ENCODE data around the gene TGFBR3. TPM values are rescaled to one million over a fixed set of nuclear protein-coding genes. Genes with fewer than 3 reads are reported as not detected.
A peak's percentile ranks its signal among the peaks of the same experiment; 100 is the strongest.

Gene TGFBR3
- total and polyA plus RNA-seq, 5 donors from 2014 or later = 15.8 to 47.5 (median 20.0) TPM

DNA sequence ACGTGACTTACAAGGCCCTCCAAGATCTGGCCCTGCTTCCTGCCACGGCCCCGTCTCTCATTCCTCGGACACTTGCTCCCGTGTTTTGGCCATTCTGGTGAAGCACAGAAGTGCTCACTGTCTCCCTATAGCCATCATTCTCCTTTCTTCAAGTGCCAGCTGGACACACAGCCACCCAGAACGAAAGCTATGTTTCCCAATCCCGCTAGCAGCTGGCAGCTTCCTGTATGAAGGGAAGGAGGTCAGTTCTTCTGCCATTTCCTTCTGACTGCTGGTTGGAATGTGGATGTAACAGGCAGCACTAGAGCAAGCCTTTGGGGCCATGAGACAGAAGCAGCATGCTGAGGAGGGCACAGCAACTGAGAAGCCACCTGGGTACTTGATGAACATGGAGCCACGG, 82.8 kb downstream of the TGFBR3 start:
- ATAC-seq (ENCODE audit: low read depth in 2 of 2) (no peak), DNase-seq (peak in 1 of 3 donors; percentile 9)
- peak overlapping the region; percentile 94 for H3K27ac ChIP-seq (ENCODE audit: insufficient read depth, low read length, poor library complexity, severe bottlenecking)
- H3K4me1 ChIP-seq (ENCODE audit: control insufficient read depth, insufficient read depth, low read length, poor library complexity, severe bottlenecking) = peaks cover 30% of the 10 kb centered on the region
- Mint-ChIP-seq H3K27ac (peak overlapping the region; percentile 96 to 99 (median 97)), H3K36me3 (no peaks in the 10 kb centered on the region), H3K27me3 (peaks cover 5% of the 10 kb centered on the region), H3K9me3 (peaks cover 0 to 2% (median 0%) of the 10 kb centered on the region in 7 donors), H3K4me1 (peaks cover 13 to 47% (median 32%) of the 10 kb centered on the region in 4 donors), H3K4me3 (peak overlapping the region in 2 of 4 donors; percentile 28 to 54)
- H3K4me3 ChIP-seq (ENCODE audit: low read depth, low read length) = peak overlapping the region; percentile 78
- no peaks in the 10 kb centered on the region for H3K9me3 ChIP-seq (ENCODE audit: control insufficient read depth in 2 of 2, low read length in 2 of 2)
- no peaks in the 10 kb centered on the region for H3K36me3 ChIP-seq (ENCODE audit: control insufficient read depth, insufficient read depth, low read length)
- no peaks in the 10 kb centered on the region for H3K27me3 ChIP-seq (ENCODE audit: control insufficient read depth, insufficient read depth, low read length)

DNA sequence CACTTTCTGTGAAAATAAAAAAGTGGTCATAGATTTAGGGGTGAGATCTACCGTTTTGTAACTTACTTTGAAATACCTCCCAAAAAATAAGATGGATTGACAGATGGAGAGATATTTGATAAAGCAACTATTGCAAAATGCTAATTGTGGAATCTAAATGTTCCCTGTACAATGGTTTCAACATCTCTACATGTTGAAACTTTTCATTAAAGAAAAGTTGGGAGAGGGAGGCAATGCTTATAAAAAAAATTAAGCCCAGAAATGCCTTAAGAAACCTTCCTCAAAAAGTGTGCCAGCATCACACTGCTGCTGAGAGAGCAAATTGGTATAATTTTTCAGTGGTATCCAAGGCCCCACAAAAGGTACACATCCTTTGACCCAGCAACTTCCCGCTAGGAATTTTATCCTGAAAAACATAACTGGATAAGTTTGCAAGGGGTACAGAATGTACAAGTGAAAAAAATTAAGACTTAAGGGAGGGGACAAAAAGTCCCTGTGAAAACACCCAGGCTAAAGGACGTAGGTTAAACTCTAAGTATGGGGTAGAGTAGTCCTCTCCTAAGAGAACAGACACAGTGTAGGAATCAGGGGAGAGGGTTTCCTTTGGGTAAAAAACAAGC, 84.3 kb downstream of the TGFBR3 start:
- peaks cover 30% of the 10 kb centered on the region for H3K4me1 ChIP-seq (ENCODE audit: control insufficient read depth, insufficient read depth, low read length, poor library complexity, severe bottlenecking)
- Mint-ChIP-seq H3K4me1 (peaks cover 13 to 45% (median 33%) of the 10 kb centered on the region in 4 donors), H3K27me3 (peaks cover 5% of the 10 kb centered on the region), H3K9me3 (peaks cover 0 to 2% (median 0%) of the 10 kb centered on the region in 7 donors), H3K36me3 (no peaks in the 10 kb centered on the region), H3K4me3 (no peak overlapping the region), H3K27ac (peak overlapping the region; percentile 76 to 99 (median 96))
- no peak overlapping the region for H3K27ac ChIP-seq (ENCODE audit: insufficient read depth, low read length, poor library complexity, severe bottlenecking)
- DNase-seq (no peak), ATAC-seq (ENCODE audit: low read depth in 2 of 2) (no peak)
- H3K4me3 ChIP-seq (ENCODE audit: low read depth, low read length) = no peak overlapping the region
- no peaks in the 10 kb centered on the region for H3K9me3 ChIP-seq (ENCODE audit: control insufficient read depth in 2 of 2, low read length in 2 of 2)
- peaks cover 2% of the 10 kb centered on the region for H3K36me3 ChIP-seq (ENCODE audit: control insufficient read depth, insufficient read depth, low read length)
- H3K27me3 ChIP-seq (ENCODE audit: control insufficient read depth, insufficient read depth, low read length) = no peaks in the 10 kb centered on the region

DNA sequence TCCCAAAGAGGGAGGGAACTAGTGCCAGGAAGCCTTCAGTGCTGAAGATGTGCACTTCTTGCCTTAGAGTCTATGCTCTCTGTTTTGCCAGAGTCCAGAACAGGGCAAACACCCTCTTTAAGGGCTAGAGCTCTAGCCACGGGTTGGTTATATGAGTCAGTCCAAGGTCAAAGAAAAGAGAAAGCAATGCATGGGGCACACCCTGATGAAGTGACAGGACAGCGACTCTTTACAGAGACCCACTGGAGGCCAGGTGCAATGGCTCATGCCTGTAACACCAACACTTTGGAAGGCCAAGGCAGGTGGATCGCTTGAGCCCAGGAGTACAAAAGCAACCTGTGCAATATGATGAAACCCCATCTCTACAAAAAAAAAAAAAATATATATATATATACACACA, 86.1 kb downstream of the TGFBR3 start:
- peaks cover 0 to 2% (median 0%) of the 10 kb centered on the region in 7 donors for H3K9me3 Mint-ChIP-seq

DNA sequence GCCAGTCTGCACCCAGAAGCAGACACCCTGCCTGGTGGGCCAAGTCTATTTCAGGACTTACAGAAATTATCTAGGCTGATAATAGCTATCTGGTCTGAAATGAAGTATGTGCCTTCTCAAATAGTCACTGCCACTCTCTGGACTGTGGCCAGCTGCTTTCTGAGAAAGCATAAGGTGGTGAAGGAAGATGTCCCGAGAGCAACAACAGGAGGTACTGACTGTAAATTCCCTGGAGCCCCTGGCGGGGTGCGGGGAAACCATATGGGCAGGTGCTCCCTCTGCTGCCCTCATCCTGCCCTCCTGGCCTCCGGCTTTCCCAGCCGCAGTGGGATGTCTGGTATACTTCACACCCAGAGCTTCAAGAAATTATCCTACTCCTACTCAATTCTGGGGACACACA, 86.8 kb downstream of the TGFBR3 start:
- Mint-ChIP-seq H3K4me3 (no peak overlapping the region), H3K36me3 (peaks cover 19% of the 10 kb centered on the region), H3K4me1 (peaks cover 6 to 23% (median 22%) of the 10 kb centered on the region in 4 donors), H3K27me3 (peaks cover under 1% of the 10 kb centered on the region), H3K9me3 (peaks cover 0 to 2% (median 0%) of the 10 kb centered on the region in 7 donors), H3K27ac (peak overlapping the region in 1 of 3 donors; percentile 32)
- Histone ChIP-seq H3K9me3 (ENCODE audit: control insufficient read depth in 2 of 2, low read length in 2 of 2) (no peaks in the 10 kb centered on the region), H3K36me3 (ENCODE audit: control insufficient read depth, insufficient read depth, low read length) (peaks cover 6% of the 10 kb centered on the region), H3K27ac (ENCODE audit: insufficient read depth, low read length, poor library complexity, severe bottlenecking) (no peak overlapping the region), H3K4me1 (ENCODE audit: control insufficient read depth, insufficient read depth, low read length, poor library complexity, severe bottlenecking) (peaks cover 15% of the 10 kb centered on the region), H3K27me3 (ENCODE audit: control insufficient read depth, insufficient read depth, low read length) (no peaks in the 10 kb centered on the region), H3K4me3 (ENCODE audit: low read depth, low read length) (no peak overlapping the region)
- ATAC-seq (ENCODE audit: low read depth in 2 of 2) = no peak
- no peak for DNase-seq

More for the DNA sequence above, 86.1 kb downstream of the TGFBR3 start:
- Histone ChIP-seq H3K9me3 (ENCODE audit: control insufficient read depth in 2 of 2, low read length in 2 of 2) (no peaks in the 10 kb centered on the region), H3K27me3 (ENCODE audit: control insufficient read depth, insufficient read depth, low read length) (no peaks in the 10 kb centered on the region), H3K4me1 (ENCODE audit: control insufficient read depth, insufficient read depth, low read length, poor library complexity, severe bottlenecking) (peaks cover 23% of the 10 kb centered on the region), H3K4me3 (ENCODE audit: low read depth, low read length) (no peak overlapping the region), H3K36me3 (ENCODE audit: control insufficient read depth, insufficient read depth, low read length) (peaks cover 6% of the 10 kb centered on the region), H3K27ac (ENCODE audit: insufficient read depth, low read length, poor library complexity, severe bottlenecking) (no peak overlapping the region)
- no peak overlapping the region for H3K4me3 Mint-ChIP-seq
- ATAC-seq (ENCODE audit: low read depth in 2 of 2) (no peak), DNase-seq (no peak)
- peaks cover 5% of the 10 kb centered on the region for H3K27me3 Mint-ChIP-seq
- peaks cover 12 to 30% (median 28%) of the 10 kb centered on the region in 4 donors for H3K4me1 Mint-ChIP-seq
- no peak overlapping the region for H3K27ac Mint-ChIP-seq
- peaks cover 13% of the 10 kb centered on the region for H3K36me3 Mint-ChIP-seq

DNA sequence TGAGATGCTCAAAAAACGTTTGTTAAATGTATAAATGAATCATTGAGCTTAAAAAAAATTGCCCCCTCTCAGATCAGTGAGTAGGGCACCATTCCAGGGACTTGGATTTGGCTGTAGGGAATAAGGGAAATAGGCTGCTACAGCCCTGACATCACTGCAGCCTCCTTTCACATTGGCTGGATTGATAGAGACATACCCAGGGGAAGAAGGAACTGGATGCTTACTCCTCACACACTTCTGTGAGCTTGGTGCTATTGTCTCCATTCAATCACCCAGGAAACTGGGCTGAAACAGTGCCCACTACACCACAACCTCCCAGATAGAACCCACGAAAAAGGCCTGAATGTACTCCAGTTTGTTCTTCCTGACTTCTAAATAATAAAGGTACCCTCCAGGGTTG, 87.2 kb downstream of the TGFBR3 start:
- ATAC-seq (ENCODE audit: low read depth in 2 of 2) (no peak), DNase-seq (no peak)
- Mint-ChIP-seq H3K9me3 (peaks cover 0 to 2% (median 0%) of the 10 kb centered on the region in 7 donors), H3K4me1 (peaks cover 4 to 19% (median 18%) of the 10 kb centered on the region in 4 donors), H3K4me3 (no peak overlapping the region), H3K36me3 (peaks cover 19% of the 10 kb centered on the region), H3K27me3 (no peaks in the 10 kb centered on the region), H3K27ac (peak overlapping the region in 2 of 3 donors; percentile 32 to 43)
- no peak overlapping the region for H3K27ac ChIP-seq (ENCODE audit: insufficient read depth, low read length, poor library complexity, severe bottlenecking)
- H3K36me3 ChIP-seq (ENCODE audit: control insufficient read depth, insufficient read depth, low read length) = peaks cover 6% of the 10 kb centered on the region
- H3K9me3 ChIP-seq (ENCODE audit: control insufficient read depth in 2 of 2, low read length in 2 of 2) = no peaks in the 10 kb centered on the region
- H3K4me3 ChIP-seq (ENCODE audit: low read depth, low read length) = no peak overlapping the region
- no peaks in the 10 kb centered on the region for H3K27me3 ChIP-seq (ENCODE audit: control insufficient read depth, insufficient read depth, low read length)
- peaks cover 12% of the 10 kb centered on the region for H3K4me1 ChIP-seq (ENCODE audit: control insufficient read depth, insufficient read depth, low read length, poor library complexity, severe bottlenecking)

DNA sequence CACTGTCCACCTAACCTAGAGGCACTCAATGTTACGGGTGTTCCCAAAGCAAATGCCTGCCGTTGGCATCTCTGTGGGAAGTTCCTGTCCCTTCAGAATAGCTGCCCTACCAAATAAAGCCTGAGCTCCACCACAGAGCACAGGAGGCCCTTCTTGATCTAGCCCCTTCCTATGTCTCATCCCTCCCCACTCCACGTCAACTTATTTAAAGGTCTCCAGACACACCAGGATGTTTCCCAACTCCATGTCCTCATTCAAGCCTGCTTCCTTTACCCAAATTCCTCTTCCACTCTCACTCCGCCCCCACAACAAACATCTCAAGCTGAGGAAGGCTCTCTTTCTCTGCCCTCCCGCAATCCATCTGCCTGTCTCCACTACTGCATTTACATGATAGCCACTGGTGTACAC, 87.7 kb downstream of the TGFBR3 start:
- no peak for ATAC-seq (ENCODE audit: low read depth in 2 of 2)
- H3K27me3 ChIP-seq (ENCODE audit: control insufficient read depth, insufficient read depth, low read length) = no peaks in the 10 kb centered on the region
- Mint-ChIP-seq H3K4me1 (peaks cover 0 to 17% (median 13%) of the 10 kb centered on the region in 4 donors), H3K27ac (peak overlapping the region in 2 of 3 donors; percentile 32 to 70), H3K36me3 (peaks cover 19% of the 10 kb centered on the region), H3K9me3 (peaks cover 0 to 1% (median 0%) of the 10 kb centered on the region in 7 donors), H3K4me3 (no peak overlapping the region), H3K27me3 (no peaks in the 10 kb centered on the region)
- H3K9me3 ChIP-seq (ENCODE audit: control insufficient read depth in 2 of 2, low read length in 2 of 2) = no peaks in the 10 kb centered on the region
- DNase-seq = no peak
- H3K4me1 ChIP-seq (ENCODE audit: control insufficient read depth, insufficient read depth, low read length, poor library complexity, severe bottlenecking) = peaks cover 8% of the 10 kb centered on the region
- H3K27ac ChIP-seq (ENCODE audit: insufficient read depth, low read length, poor library complexity, severe bottlenecking) = no peak overlapping the region
- H3K36me3 ChIP-seq (ENCODE audit: control insufficient read depth, insufficient read depth, low read length) = peaks cover 6% of the 10 kb centered on the region
- no peak overlapping the region for H3K4me3 ChIP-seq (ENCODE audit: low read depth, low read length)

DNA sequence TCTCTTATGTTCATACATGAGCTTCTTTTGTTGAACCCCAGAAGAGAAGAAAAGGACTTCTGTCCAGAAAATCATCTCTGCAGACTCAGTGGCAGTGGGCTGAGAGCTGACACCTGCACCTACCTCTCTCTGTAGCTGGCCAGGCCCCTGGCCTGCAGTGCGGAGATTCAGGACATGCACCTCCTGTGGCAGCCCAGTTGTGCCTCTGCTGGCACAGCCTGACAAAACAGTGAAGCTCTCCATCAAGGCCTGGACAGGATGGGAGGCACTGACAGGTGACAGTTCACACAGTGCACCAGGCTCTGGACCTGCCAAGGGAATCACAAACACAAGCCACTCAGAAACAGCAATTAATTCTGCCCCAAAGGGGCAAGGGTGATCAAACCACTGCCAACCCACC, 88.8 kb downstream of the TGFBR3 start:
- H3K27ac Mint-ChIP-seq = no peak overlapping the region
- no peaks in the 10 kb centered on the region for H3K9me3 Mint-ChIP-seq
- peaks cover 6% of the 10 kb centered on the region for H3K36me3 ChIP-seq (ENCODE audit: control insufficient read depth, insufficient read depth, low read length)

DNA sequence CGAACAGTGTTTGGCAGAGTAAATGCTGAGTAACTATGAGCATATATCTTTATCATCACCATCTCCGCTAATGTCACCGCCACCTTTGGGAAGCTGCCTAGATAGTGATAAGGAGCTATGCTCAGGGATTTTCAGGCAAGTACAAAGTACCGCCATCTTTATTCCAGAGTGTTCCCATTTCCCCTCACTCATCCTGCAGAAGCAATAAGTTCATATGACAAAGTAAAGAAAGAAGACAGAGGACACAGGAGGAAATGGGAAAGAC, 89.6 kb downstream of the TGFBR3 start:
- no peak overlapping the region for H3K4me3 ChIP-seq (ENCODE audit: low read depth, low read length)
- ATAC-seq (ENCODE audit: low read depth in 2 of 2) (no peak), DNase-seq (no peak)
- H3K27me3 Mint-ChIP-seq = no peaks in the 10 kb centered on the region
- peaks cover 6% of the 10 kb centered on the region for H3K36me3 ChIP-seq (ENCODE audit: control insufficient read depth, insufficient read depth, low read length)
- no peaks in the 10 kb centered on the region for H3K9me3 ChIP-seq (ENCODE audit: control insufficient read depth in 2 of 2, low read length in 2 of 2)
- no peak overlapping the region for H3K27ac Mint-ChIP-seq
- no peak overlapping the region for H3K27ac ChIP-seq (ENCODE audit: insufficient read depth, low read length, poor library complexity, severe bottlenecking)
- peaks cover 19% of the 10 kb centered on the region for H3K36me3 Mint-ChIP-seq
- no peaks in the 10 kb centered on the region for H3K9me3 Mint-ChIP-seq
- H3K4me3 Mint-ChIP-seq = no peak overlapping the region
- H3K4me1 Mint-ChIP-seq = peaks cover 0 to 21% (median 10%) of the 10 kb centered on the region in 4 donors
- no peaks in the 10 kb centered on the region for H3K4me1 ChIP-seq (ENCODE audit: control insufficient read depth, insufficient read depth, low read length, poor library complexity, severe bottlenecking)
- H3K27me3 ChIP-seq (ENCODE audit: control insufficient read depth, insufficient read depth, low read length) = no peaks in the 10 kb centered on the region

More for the DNA sequence above, 88.8 kb downstream of the TGFBR3 start:
- peaks cover 19% of the 10 kb centered on the region for H3K36me3 Mint-ChIP-seq
- Histone ChIP-seq H3K27ac (ENCODE audit: insufficient read depth, low read length, poor library complexity, severe bottlenecking) (no peak overlapping the region), H3K4me1 (ENCODE audit: control insufficient read depth, insufficient read depth, low read length, poor library complexity, severe bottlenecking) (no peaks in the 10 kb centered on the region), H3K9me3 (ENCODE audit: control insufficient read depth in 2 of 2, low read length in 2 of 2) (no peaks in the 10 kb centered on the region), H3K4me3 (ENCODE audit: low read depth, low read length) (no peak overlapping the region), H3K27me3 (ENCODE audit: control insufficient read depth, insufficient read depth, low read length) (no peaks in the 10 kb centered on the region)
- no peak for DNase-seq
- H3K4me1 Mint-ChIP-seq = peaks cover 0 to 15% (median 6%) of the 10 kb centered on the region in 4 donors
- no peaks in the 10 kb centered on the region for H3K27me3 Mint-ChIP-seq
- ATAC-seq (ENCODE audit: low read depth in 2 of 2) = no peak
- H3K4me3 Mint-ChIP-seq = no peak overlapping the region
